ENCODE data around the gene WHRN.

- TF ChIP-seq CTCF (IDR thresholded peaks at IDR 0.05; ENCODE audit: insufficient read depth, low read length): no peak
- no peak for TF ChIP-seq POLR2AphosphoS5 (IDR thresholded peaks at IDR 0.05; ENCODE audit: low read depth)
- TF ChIP-seq GABPA (IDR thresholded peaks at IDR 0.05; ENCODE audit: low read depth): no peak
- no peak for TF ChIP-seq REST (IDR thresholded peaks at IDR 0.05; ENCODE audit: insufficient replicate concordance, low read depth)
- no peak for TF ChIP-seq SPI1 (IDR thresholded peaks at IDR 0.05; ENCODE audit: borderline replicate concordance, low read depth)
Measured at GRCh38 chr9:114413861-114414301, 91.4 kb downstream of the WHRN start.
